Lung (tissue), 12 donors: ENCODE results near the gene NFIA. TPM values are rescaled to one million over a fixed set of nuclear protein-coding genes. Genes with fewer than 3 reads are reported as not detected.

Source experiments
- ATAC-seq: fragments of 200-7000 bp; cut with Tn5 transposase; one replicate; pipeline ENCODE4 v1.9.1; 2020; ENCODE audit warnings: moderate number of reproducible peaks; ENCODE audit not compliant: insufficient read depth, low FRiP score
- DNase-seq, 3 donors: peaks; one replicate each; pipeline ENCODE4 v3.0.0-alpha.2; 2013 to 2017
- H3K27ac ChIP-seq, 2 donors: one replicate each; pipeline ENCODE4 v1.5.1; 2013; ENCODE audit warnings: mild to moderate bottlenecking in 2 of 2, moderate library complexity in 2 of 2, control low read depth in 1 of 2, inconsistent platforms in 1 of 2, low read depth in 1 of 2, low read length in 1 of 2
- H3K27me3 ChIP-seq, 3 donors: one replicate each; pipeline ENCODE4 v1.5.1; 2013; ENCODE audit warnings: low read length in 2 of 3; ENCODE audit not compliant: control insufficient read depth in 3 of 3, insufficient read depth in 3 of 3
- H3K36me3 ChIP-seq, 4 donors: one replicate each; pipeline ENCODE4 v1.5.1; 2013; ENCODE audit warnings: low read length in 4 of 4, mild to moderate bottlenecking in 1 of 4, moderate library complexity in 1 of 4; ENCODE audit not compliant: control insufficient read depth in 4 of 4, insufficient read depth in 4 of 4
- H3K4me1 ChIP-seq, 5 donors: one replicate each; pipeline ENCODE4 v1.5.1; 2013; ENCODE audit warnings: low read length in 5 of 5, mild to moderate bottlenecking in 2 of 5, moderate library complexity in 1 of 5; ENCODE audit not compliant: control insufficient read depth in 5 of 5, insufficient read depth in 5 of 5
- H3K4me3 ChIP-seq: one replicate; pipeline ENCODE4 v1.5.1; 2013; ENCODE audit warnings: mild to moderate bottlenecking, control low read depth, moderate library complexity
- H3K9ac ChIP-seq, 2 donors: one replicate each; pipeline ENCODE4 v1.5.1; 2013; ENCODE audit warnings: low read length in 2 of 2, control low read depth in 1 of 2; ENCODE audit not compliant: insufficient read depth in 1 of 2
- H3K9me3 ChIP-seq, 4 donors: one replicate each; pipeline ENCODE4 v1.5.1; 2013; ENCODE audit warnings: low read length in 3 of 4, mild to moderate bottlenecking in 1 of 4, moderate library complexity in 1 of 4; ENCODE audit not compliant: control insufficient read depth in 4 of 4, insufficient read depth in 3 of 4
- WGBS, 2 donors: extraction: QIAGEN DNeasy Blood & Tissue Kit; methylation state at CpG; one replicate each; pipeline ENCODE4 v1.1.7; 2013; 5-methylcytosine and 5-hydroxymethylcytosine counted together
- polyA plus RNA-seq, 2 donors: library from polyadenylated mRNA; stranded (reverse); fragments of 200-250 nt; gene quantifications; one replicate each; pipeline ENCODE4 v1.2.1, GENCODE V29; 2013
- total RNA-seq, 2 donors: library from RNA; depleted of rRNA in 1 of 2; stranded (reverse); fragments of >200 nt in 1 of 2; gene quantifications; one replicate each; pipeline ENCODE4 v1.2.1, GENCODE V29; 2014 to 2021
- TF ChIP-seq, protein P1 (sequence below): IDR thresholded peaks from 2 replicates; pipeline ENCODE4 v1.5.1; 2012; ENCODE audit warnings: mild to moderate bottlenecking; ENCODE audit errors: control extremely low read depth, extremely low read depth
- donor health status: control.
- donor health status: control.
- donor health status: Bipolar disorder and iron deficiency.
- donor health status: healthy.
- donor health status: DM: yes; HTN: yes; CAD: no.

Gene NFIA
- total and polyA plus RNA-seq, 4 donors: 3.0 to 63.4 (median 34.2) TPM

DNA sequence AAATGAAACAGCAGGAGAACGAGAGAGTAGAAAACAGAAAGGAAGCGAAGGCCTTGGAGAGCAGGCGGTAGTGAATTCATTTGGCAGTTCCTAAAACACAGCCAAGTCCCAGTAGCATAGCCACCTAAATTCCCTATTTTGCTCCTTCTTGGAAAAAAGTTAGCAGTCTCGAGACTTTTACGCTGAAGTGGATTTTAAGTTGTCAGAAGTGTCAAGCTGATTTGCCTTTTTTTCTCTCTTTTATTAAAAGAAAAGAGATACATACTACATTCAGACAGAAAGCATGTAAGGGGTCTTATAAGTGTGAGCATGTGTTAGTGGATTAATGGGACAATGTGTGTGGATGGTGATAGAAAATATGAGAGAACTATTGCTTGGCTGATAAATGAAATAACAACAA lies 19.2 kb downstream of the NFIA start:
- no peak overlapping the region for H3K9ac ChIP-seq
- DNase-seq (peak in 2 of 3 donors; percentile 54 to 69), ATAC-seq (no peak)
- H3K27ac ChIP-seq: peak overlapping the region in 1 of 2 donors; percentile 74
- H3K4me1 ChIP-seq: peaks cover 0 to 21% (median 4%) of the 10 kb centered on the region in 5 donors
- no peaks in the 10 kb centered on the region for H3K9me3 ChIP-seq
- no peaks in the 10 kb centered on the region for H3K36me3 ChIP-seq
- no peak overlapping the region for H3K4me3 ChIP-seq
- TF ChIP-seq, protein P1, sequence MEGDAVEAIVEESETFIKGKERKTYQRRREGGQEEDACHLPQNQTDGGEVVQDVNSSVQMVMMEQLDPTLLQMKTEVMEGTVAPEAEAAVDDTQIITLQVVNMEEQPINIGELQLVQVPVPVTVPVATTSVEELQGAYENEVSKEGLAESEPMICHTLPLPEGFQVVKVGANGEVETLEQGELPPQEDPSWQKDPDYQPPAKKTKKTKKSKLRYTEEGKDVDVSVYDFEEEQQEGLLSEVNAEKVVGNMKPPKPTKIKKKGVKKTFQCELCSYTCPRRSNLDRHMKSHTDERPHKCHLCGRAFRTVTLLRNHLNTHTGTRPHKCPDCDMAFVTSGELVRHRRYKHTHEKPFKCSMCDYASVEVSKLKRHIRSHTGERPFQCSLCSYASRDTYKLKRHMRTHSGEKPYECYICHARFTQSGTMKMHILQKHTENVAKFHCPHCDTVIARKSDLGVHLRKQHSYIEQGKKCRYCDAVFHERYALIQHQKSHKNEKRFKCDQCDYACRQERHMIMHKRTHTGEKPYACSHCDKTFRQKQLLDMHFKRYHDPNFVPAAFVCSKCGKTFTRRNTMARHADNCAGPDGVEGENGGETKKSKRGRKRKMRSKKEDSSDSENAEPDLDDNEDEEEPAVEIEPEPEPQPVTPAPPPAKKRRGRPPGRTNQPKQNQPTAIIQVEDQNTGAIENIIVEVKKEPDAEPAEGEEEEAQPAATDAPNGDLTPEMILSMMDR: no peak
- WGBS, 2 donors: 57 to 75% methylated on average over 5 of the region's 5 CpGs
- no peaks in the 10 kb centered on the region for H3K27me3 ChIP-seq

DNA sequence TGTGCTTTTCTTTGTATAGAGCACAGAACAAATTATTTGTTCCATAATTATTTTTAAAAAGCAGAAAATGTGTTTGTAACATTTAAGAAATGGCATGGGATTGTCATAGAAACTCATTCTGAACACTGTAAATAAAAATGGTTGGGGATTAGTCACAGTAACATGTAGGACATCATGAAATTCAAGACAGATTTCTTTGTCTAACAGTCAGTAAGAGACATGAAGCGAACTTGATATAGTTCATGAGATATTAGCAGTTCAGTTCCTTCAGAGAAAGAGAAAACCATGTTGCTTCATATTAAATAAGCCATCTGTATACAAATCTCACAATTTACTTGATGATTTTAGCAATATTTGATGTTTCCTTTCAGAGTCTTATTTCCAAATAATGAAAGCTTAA lies 19.7 kb downstream of the NFIA start:
- no peaks in the 10 kb centered on the region for H3K9me3 ChIP-seq
- peak overlapping the region in 1 of 2 donors; percentile 74 for H3K27ac ChIP-seq
- no peak overlapping the region for H3K4me3 ChIP-seq
- TF ChIP-seq, protein P1: no peak
- H3K4me1 ChIP-seq: peaks cover 0 to 21% (median 4%) of the 10 kb centered on the region in 5 donors
- ATAC-seq (no peak), DNase-seq (no peak)
- WGBS, 2 donors: 29 to 74% methylated on average over 1 of the region's 1 CpG
- H3K36me3 ChIP-seq: no peaks in the 10 kb centered on the region
- no peak overlapping the region for H3K9ac ChIP-seq
- no peaks in the 10 kb centered on the region for H3K27me3 ChIP-seq

DNA sequence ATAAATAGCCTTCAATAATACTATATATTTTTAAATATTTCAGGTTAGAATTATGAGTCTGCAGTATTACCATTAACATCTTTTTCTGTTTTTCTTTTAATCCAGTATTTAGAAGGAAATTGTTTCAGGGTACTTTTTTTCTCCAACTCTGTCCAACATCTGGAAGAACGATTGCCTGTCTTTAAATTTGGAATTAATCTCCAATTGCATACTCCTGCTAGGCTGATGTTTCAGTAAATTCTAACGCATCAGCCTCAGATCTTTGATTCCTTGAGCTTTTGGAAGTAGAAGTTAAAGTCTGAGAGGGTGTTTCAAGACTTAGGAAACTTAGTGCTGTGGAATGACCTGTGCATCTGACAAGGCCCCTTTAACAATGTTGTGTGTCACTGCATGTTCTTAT lies 20.3 kb downstream of the NFIA start:
- 67 to 83% methylated on average over 2 of the region's 2 CpGs for WGBS, 2 donors
- Histone ChIP-seq H3K4me1 (peaks cover 0 to 20% (median 4%) of the 10 kb centered on the region in 5 donors), H3K9me3 (no peaks in the 10 kb centered on the region), H3K4me3 (no peak overlapping the region), H3K9ac (no peak overlapping the region), H3K27ac (peak overlapping the region in 1 of 2 donors; percentile 53), H3K36me3 (no peaks in the 10 kb centered on the region), H3K27me3 (no peaks in the 10 kb centered on the region)
- no peak for ATAC-seq
- no peak for DNase-seq
- TF ChIP-seq, protein P1: no peak

DNA sequence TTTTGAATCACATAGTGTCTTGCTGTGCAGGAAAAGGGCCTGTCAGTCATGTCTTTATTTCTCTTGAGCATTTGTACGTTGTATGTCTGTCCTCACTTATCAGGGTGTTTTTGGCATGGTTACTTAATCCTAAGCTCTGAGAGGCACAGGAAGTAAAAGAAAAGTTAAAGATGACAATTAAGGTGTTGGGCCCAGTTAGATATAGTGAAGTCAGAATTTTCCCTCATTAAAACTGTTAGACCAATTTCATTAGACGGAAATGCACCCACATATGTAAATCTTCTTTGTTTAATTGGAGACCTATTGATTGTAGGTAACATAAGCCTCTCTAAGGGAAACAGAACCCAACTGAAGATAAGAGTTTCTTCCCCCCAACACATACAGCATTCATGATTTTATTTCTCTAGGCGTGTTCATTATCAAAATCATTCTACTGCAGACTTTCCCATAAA lies 21.9 kb downstream of the NFIA start:
- WGBS, 2 donors: 56 to 66% methylated on average over 3 of the region's 3 CpGs
- Histone ChIP-seq H3K4me3 (no peak overlapping the region), H3K9me3 (no peaks in the 10 kb centered on the region), H3K4me1 (peaks cover 0 to 20% (median 4%) of the 10 kb centered on the region in 5 donors), H3K9ac (no peak overlapping the region), H3K36me3 (peaks cover 0 to 3% (median 0%) of the 10 kb centered on the region in 4 donors), H3K27me3 (no peaks in the 10 kb centered on the region), H3K27ac (peak overlapping the region in 1 of 2 donors; percentile 17)
- TF ChIP-seq, protein P1: no peak
- DNase-seq (no peak), ATAC-seq (no peak)
